GM12873 (cell line): ENCODE data around the gene TRIOBP.

Experiments used
- TF ChIP-seq, protein P1 (sequence below): IDR thresholded peaks from 2 replicates; pipeline ENCODE4 v1.5.1; 2012; ENCODE audit warnings: low read depth, mild to moderate bottlenecking, moderate library complexity, low read length, control low read depth; ENCODE audit not compliant: insufficient read depth; ENCODE audit errors: missing control alignments

The TRIOBP gene

DNA sequence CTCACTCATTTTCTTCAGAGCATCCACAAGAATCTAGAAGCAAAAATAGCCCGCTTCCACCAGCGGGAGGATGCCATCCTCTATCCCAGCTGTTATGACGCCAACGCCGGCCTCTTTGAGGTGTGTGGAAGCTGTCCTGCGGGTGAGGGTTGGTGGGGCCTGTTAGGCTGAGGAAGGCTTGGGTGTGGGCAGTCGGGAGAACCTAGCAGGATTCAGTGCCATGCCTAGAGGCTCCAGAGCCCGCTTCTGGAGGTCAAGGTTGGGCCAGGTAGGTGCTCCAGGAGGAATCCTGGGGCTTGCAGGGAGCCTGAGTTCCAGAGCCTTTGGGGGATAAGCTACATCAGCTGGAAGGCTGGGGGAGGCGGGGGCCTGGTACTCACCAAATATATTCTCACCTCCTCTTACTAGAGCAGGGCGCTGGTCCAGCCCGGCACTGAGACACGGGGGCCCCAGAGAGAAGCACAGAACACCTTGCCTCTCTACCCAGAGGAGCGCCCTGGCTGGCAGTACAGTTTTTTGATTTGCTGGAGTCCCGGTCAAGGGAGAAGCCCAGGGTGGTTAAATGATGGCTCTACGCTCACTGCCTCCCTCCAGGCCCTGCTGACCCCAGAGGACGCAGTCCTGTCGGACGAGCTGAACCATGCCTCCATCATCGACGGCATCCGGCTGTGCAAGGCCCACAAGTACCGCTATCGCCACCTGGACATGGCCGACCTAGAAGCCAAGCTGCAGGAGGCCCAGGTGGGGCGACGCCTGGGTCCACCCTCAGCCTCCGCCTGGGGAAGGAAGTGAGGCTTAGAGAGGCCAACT, 116.2 kb downstream of the TRIOBP start:
- TF ChIP-seq, protein P1, sequence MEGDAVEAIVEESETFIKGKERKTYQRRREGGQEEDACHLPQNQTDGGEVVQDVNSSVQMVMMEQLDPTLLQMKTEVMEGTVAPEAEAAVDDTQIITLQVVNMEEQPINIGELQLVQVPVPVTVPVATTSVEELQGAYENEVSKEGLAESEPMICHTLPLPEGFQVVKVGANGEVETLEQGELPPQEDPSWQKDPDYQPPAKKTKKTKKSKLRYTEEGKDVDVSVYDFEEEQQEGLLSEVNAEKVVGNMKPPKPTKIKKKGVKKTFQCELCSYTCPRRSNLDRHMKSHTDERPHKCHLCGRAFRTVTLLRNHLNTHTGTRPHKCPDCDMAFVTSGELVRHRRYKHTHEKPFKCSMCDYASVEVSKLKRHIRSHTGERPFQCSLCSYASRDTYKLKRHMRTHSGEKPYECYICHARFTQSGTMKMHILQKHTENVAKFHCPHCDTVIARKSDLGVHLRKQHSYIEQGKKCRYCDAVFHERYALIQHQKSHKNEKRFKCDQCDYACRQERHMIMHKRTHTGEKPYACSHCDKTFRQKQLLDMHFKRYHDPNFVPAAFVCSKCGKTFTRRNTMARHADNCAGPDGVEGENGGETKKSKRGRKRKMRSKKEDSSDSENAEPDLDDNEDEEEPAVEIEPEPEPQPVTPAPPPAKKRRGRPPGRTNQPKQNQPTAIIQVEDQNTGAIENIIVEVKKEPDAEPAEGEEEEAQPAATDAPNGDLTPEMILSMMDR, result no peak

DNA sequence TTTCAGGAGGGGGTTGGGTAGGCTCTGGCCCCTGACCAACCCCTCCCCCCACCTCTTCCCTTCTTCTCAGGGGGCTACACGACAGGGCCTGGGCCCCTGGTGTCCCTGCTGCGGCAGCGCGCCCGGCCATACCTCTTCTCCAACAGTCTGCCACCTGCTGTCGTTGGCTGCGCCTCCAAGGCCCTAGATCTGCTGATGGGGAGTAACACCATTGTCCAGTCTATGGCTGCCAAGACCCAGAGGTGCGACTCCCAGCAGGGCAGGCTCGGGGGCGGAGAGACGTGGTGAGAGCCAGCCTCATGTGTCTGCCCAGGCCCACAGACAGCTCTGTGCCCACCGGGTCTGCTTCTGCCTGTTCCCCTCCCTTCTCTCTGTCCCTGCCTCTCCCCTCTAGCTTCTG, 118.7 kb downstream of the TRIOBP start:
- TF ChIP-seq, protein P1, result no peak

DNA sequence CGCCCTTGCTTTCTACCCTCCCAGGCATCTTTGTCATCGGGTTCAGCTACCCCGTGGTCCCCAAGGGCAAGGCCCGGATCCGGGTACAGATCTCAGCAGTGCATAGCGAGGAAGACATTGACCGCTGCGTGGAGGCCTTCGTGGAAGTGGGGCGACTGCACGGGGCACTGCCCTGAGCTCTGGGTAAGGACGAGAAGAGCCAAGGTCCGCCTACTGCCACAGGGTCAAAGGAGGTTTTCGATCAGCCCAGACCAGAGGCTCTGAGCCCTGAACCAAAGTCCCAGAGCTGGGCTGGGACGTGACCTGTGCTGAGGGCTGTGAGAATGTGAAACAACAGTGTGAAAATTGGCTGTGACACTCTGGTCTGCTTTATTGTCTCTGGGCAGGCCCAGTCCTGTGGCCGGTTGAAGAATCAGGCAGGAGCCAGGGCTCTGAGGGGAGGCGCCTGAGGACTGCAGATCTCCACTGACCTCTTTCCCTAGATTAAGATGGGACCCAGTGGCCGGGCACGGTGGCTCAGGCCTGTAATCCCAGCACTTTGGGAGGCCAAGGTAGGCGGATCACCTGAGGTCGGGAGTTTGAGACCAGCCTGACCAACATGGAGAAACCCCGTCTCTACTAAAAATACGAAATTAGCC, 119.8 kb downstream of the TRIOBP start:
- TF ChIP-seq, protein P1, result no peak

DNA sequence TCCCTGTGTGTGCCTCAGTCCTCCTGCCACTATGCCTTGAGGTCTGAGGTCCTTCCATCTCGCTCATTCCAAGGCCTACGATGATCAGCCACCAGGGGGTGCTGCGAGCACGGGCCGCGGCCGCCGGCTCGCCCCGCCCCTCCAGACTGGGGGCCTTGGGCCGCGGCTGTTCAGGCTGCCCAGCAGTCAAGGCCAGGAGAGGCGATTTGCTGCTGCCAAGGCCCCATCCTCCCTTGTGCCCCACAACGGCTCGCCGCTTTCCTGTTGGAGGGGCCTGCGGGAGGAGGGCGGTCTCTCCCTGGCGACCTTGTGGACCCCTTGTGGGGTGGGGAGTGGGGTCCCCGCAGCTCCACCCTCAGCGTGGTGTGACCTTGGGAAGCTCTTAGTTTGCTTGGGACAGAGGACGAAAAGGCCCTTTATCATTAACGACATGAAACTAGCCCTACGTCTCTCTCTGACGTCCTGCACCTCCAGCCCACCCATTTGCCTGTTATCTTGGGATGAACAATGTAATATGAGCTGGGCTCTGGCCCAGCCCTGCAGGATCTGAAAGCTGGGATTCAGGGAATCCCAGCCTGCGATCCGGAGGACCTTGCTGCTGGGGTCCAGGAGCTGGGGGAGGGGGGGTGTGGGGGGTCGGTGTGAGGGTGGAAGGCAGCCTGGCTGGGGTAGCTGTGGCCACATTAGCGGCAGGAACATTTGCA, 121.0 kb downstream of the TRIOBP start:
- TF ChIP-seq, protein P1, result peak; percentile 96

DNA sequence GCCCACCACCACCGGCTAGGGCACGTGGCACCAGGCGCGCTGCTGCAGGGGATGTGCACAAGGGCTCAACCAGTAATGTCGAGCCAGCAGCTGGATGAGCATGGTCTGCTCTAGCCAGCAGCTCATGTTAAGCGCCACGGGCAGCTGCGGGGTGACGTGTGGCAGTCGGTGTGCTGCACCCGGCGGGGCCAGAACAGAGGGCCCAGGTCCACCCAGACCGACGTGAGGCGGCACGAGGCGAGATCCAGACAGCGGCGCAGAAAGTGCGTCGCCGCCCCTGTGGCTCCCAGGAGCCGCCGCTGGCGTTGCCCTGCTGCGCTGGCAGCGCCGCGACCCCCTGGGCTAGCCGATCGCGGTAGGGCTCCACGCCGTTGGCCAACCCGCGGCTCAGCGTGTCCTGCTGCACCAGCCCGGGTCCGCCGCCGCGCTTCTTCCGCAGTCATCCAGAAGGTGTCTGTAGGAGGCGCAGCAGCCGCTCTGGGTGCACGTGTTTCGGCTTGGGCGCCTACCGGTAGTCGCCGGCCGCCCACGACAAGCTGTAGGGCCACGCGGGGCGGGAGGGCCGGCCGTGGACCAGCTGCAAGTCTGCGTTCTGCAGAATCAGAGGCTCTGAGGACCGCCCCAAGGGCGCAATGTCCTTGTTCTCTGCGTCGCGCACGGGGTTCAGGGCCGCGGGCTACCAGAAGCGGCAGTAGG, 121.7 kb downstream of the TRIOBP start:
- TF ChIP-seq, protein P1, result peak; percentile 49

DNA sequence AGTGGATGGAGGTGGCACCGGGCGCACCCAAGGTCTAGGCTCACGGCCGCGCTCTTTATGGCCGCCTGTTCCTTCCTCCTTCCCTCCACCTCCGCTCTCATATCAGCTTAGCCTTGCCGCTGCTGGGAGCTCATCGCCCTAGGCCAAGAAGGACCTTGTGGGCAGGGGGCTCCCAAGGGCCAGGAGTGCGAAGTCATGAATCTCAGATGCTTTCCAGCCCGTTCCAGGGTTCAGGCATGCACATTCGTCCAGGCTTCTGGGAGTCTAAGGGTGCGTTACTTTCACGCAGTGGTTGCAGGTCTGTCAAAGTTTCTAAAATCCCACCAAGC, 122.2 kb downstream of the TRIOBP start:
- TF ChIP-seq, protein P1, result no peak

DNA sequence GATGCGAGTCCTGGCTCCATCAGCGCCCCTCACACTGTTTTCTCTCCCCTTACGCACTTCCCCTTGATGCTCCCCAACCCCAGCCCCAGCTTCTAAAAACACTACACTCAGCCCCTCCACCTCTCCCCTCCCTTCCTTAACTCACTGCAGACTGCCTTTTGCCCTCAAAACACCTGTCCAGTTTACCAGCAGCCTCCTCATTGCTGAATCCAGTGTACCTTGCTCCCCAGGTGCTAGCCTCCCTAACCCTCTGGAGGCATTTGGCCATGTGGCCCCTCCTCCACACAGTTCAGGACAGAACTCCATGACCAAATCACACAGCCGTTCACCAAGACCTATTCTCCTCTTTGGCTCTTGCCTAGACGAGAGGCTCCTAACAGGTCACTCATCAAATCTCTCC, 123.5 kb downstream of the TRIOBP start:
- TF ChIP-seq, protein P1, result no peak
